HCT116 (cell line): Measurements from ENCODE around the gene SMYD3. TPM values are rescaled to one million over a fixed set of nuclear protein-coding genes. Genes with fewer than 3 reads are reported as not detected.

Experiments
- ATAC-seq: fragments of 200-7000 bp; cut with Tn5 transposase; 2 replicates; pipeline ENCODE4 v1.9.1; 2020; ENCODE audit warnings: mild to moderate bottlenecking, moderate library complexity
- BruUV-seq: library from RNA; stranded (reverse); fragments of 400-500 nt; replicated peaks from 2 replicates; lab custom pipeline; 2021; lab: Mats Ljungman, UMichigan
- CTCF ChIA-PET: fragments of 300-600 bp; sonication (Branson Sonifier 250); formaldehyde crosslinking; loops from one replicate; lab custom pipeline; 2021; ENCODE audit warnings: antibody characterized with exemption; lab: Charles Lee
- POLR2A ChIA-PET: fragments of 300-600, 350-600 bp; sonication (Branson Sonifier 250); formaldehyde crosslinking; loops from one replicate; lab custom pipeline; 2021; ENCODE audit warnings: antibody characterized with exemption; lab: Charles Lee
- RAD21 ChIA-PET, 2 experiments: fragments of 300-600 bp; sonication (Branson Sonifier 250); formaldehyde crosslinking; loops; one replicate each; lab custom pipeline; 2023; ENCODE audit warnings: low total read pairs in 2 of 2; ENCODE audit not compliant: uncharacterized antibody in 2 of 2, unreplicated experiment in 2 of 2, low non-redundant PET in 1 of 2; lab: Charles Lee
- DNase-seq: peaks from one replicate; pipeline ENCODE4 v3.0.0-alpha.2; 2010; ENCODE audit warnings: low read depth, low spot score
- H2AFZ ChIP-seq: fragments of 200-600 bp; shearing (Covaris generic), sonication (generic); 2 replicates; pipeline ENCODE4 v1.6.1; 2017; ENCODE audit warnings: low read depth, mixed run types, mixed read lengths, antibody characterized with exemption, low read length; ENCODE audit not compliant: poor library complexity, severe bottlenecking
- H3K27ac ChIP-seq: 2 replicates; pipeline ENCODE4 v1.5.1; 2012; ENCODE audit warnings: low read depth, low read length
- H3K27me3 ChIP-seq: fragments of 200-600 bp; sonication (generic); 2 replicates; pipeline ENCODE4 v1.6.1; 2016; ENCODE audit warnings: mixed run types, low read length, mixed read lengths; ENCODE audit not compliant: insufficient read depth
- H3K36me3 ChIP-seq, 2 experiments: fragments of 200-500 bp in 1 of 2; fragments of 200-600 bp in 1 of 2; sonication (Bioruptor generic) in 1 of 2; sonication (generic) in 1 of 2; 2 replicates each; pipeline versions ENCODE4 v1.5.1 to v1.6.1; 2014 to 2016; ENCODE audit warnings: low read length in 2 of 2, inconsistent platforms in 1 of 2, mixed read lengths in 1 of 2, mixed run types in 1 of 2; ENCODE audit not compliant: insufficient read depth in 2 of 2, control insufficient read depth in 1 of 2
- H3K4me1 ChIP-seq, 2 experiments: fragments of 200-600 bp in 1 of 2; sonication (generic) in 1 of 2; 2 replicates each; pipeline versions ENCODE4 v1.5.1 to v1.6.1; 2012 to 2017; ENCODE audit warnings: low read length in 2 of 2, inconsistent platforms in 1 of 2, mild to moderate bottlenecking in 1 of 2, mixed read lengths in 1 of 2, mixed run types in 1 of 2, moderate library complexity in 1 of 2; ENCODE audit not compliant: insufficient read depth in 2 of 2, control insufficient read depth in 1 of 2
- H3K4me2 ChIP-seq: fragments of 200-600 bp; sonication (generic); 2 replicates; pipeline ENCODE4 v1.6.1; 2017; ENCODE audit warnings: mixed run types, low read length, mixed read lengths
- H3K4me3 ChIP-seq, 2 experiments: fragments of 200-600 bp in 1 of 2; sonication (generic) in 1 of 2; replicated peaks in 1 of 2; 2 replicates each; pipeline ENCODE4 v1.5.1; 2011 to 2016; ENCODE audit warnings: low read length in 2 of 2, control low read depth in 1 of 2, low read depth in 1 of 2, mild to moderate bottlenecking in 1 of 2, mixed read lengths in 1 of 2, mixed run types in 1 of 2
- H3K79me2 ChIP-seq: fragments of 200-600 bp; sonication (generic); 2 replicates; pipeline ENCODE4 v1.6.1; 2017; ENCODE audit warnings: mild to moderate bottlenecking, mixed run types, low read length, moderate library complexity, mixed read lengths; ENCODE audit not compliant: insufficient read depth
- H3K9ac ChIP-seq: fragments of 200-600 bp; sonication (generic); 2 replicates; pipeline ENCODE4 v1.6.1; 2016; ENCODE audit warnings: low read length, mixed read lengths
- H3K9me2 ChIP-seq: fragments of 200-600 bp; sonication (generic), shearing (Covaris generic); 2 replicates; pipeline ENCODE4 v1.6.1; 2017; ENCODE audit warnings: mixed run types, mild to moderate bottlenecking, moderate library complexity; ENCODE audit not compliant: insufficient read depth
- H3K9me3 ChIP-seq, 2 experiments: fragments of 200-500 bp in 1 of 2; fragments of 200-600 bp in 1 of 2; sonication (Bioruptor generic) in 1 of 2; sonication (generic) in 1 of 2; 2 replicates each; pipeline ENCODE4 v1.6.1; 2014 to 2017; ENCODE audit warnings: low read length in 2 of 2, mixed read lengths in 2 of 2, inconsistent platforms in 1 of 2, low read depth in 1 of 2, mild to moderate bottlenecking in 1 of 2, mixed run types in 1 of 2, moderate library complexity in 1 of 2; ENCODE audit not compliant: control insufficient read depth in 1 of 2, insufficient read depth in 1 of 2
- H4K20me1 ChIP-seq: fragments of 200-600 bp; sonication (generic), shearing (Covaris generic); 2 replicates; pipeline ENCODE4 v1.6.1; 2017; ENCODE audit warnings: mixed run types, mild to moderate bottlenecking, moderate library complexity; ENCODE audit not compliant: insufficient read depth
- CEBPB ChIP-seq: IDR thresholded peaks from 2 replicates; pipeline ENCODE4 v1.6.1; 2012; ENCODE audit warnings: low read depth
- ELF1 ChIP-seq: IDR thresholded peaks from 2 replicates; pipeline ENCODE4 v1.6.1; 2012; ENCODE audit warnings: low read depth, borderline replicate concordance
- EZH2 ChIP-seq: fragments of 200-600 bp; sonication (generic); IDR thresholded peaks from 2 replicates; pipeline ENCODE4 v1.6.1; 2017; ENCODE audit warnings: antibody characterized with exemption, mixed run types
- JUND ChIP-seq: IDR thresholded peaks from 2 replicates; pipeline ENCODE4 v1.6.1; 2012
- SP1 ChIP-seq: IDR thresholded peaks from 2 replicates; pipeline ENCODE4 v1.6.1; 2012; ENCODE audit warnings: low read depth
- SRF ChIP-seq: IDR thresholded peaks from 2 replicates; pipeline ENCODE4 v1.6.1; 2012; ENCODE audit warnings: low read depth
- TCF7L2 ChIP-seq: IDR thresholded peaks from 2 replicates; pipeline ENCODE4 v1.7.0; 2011; ENCODE audit warnings: borderline replicate concordance, inconsistent platforms; ENCODE audit not compliant: insufficient read depth, insufficient read length; ENCODE audit errors: extremely low read depth
- ZFX ChIP-seq: fragments of 450-650 bp; IDR thresholded peaks from 2 replicates; pipeline ENCODE4 v1.6.1; 2017
- ZNF274 ChIP-seq: fragments of 200-500 bp; sonication (Bioruptor generic); IDR thresholded peaks from 2 replicates; pipeline ENCODE4 v1.6.1; 2014; ENCODE audit warnings: mild to moderate bottlenecking, low read depth, low read length, inconsistent platforms
- intact Hi-C: fragments of 100-400 bp; cut with micrococcal nuclease; formaldehyde crosslinking; loops from 2 replicates; pipeline ENCODE4 v1.10.0; 2022
- total RNA-seq: library from RNA; stranded (reverse); gene quantifications from one replicate; pipeline ENCODE4 v1.2.1, GENCODE V29; 2021; ENCODE audit not compliant: unreplicated experiment
- TF ChIP-seq, protein P1 (sequence below): IDR thresholded peaks from 2 replicates; pipeline ENCODE4 v1.6.1; 2011; ENCODE audit warnings: mild to moderate bottlenecking, low read length, moderate library complexity; ENCODE audit not compliant: insufficient replicate concordance; ENCODE audit errors: extremely low read depth
- TF ChIP-seq, protein P2 (sequence below): IDR thresholded peaks from 2 replicates; pipeline ENCODE4 v1.6.1; 2012
- TF ChIP-seq, protein P3 (sequence below): IDR thresholded peaks from 2 replicates; pipeline ENCODE4 v1.6.1; 2012; ENCODE audit warnings: low read depth

Gene SMYD3
- total RNA-seq, 1 experiment from 2014 or later = 33.6 TPM

DNA sequence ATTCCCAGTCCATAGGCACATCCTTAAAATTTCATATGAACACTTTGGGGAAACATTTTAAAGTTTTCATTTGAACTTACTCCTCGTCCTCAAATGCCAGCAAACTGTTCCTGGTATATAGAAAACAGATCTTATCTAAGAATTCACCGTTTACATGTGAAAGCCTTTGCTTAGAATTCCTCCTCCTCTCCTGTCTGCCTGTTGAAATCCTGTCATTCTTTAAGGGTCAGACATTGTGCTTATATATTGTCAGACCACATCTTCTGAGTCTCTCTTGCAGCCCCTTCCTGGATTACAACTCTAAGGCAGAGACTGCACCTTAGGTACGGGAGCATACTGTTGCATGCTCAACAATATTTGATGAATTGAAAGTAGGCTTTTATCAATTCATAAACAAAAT is 239.7 kb downstream of the SMYD3 start:
- H3K27ac ChIP-seq = no peak overlapping the region
- no peaks in the 10 kb centered on the region for H3K27me3 ChIP-seq
- ChIA-PET CTCF (no interaction called here), RAD21 (no interaction called here), POLR2A (no interaction called here)
- no peaks in the 10 kb centered on the region for H3K79me2 ChIP-seq
- intact Hi-C loops = no loop called here
- H2AFZ ChIP-seq = no peak overlapping the region
- no peaks in the 10 kb centered on the region for H3K4me1 ChIP-seq
- TF ChIP-seq ELF1 (no peak), SRF (no peak), CEBPB (no peak), EZH2 (no peak), SP1 (no peak), ZNF274 (no peak), TCF7L2 (no peak), ZFX (no peak), JUND (no peak)
- TF ChIP-seq, protein P1, sequence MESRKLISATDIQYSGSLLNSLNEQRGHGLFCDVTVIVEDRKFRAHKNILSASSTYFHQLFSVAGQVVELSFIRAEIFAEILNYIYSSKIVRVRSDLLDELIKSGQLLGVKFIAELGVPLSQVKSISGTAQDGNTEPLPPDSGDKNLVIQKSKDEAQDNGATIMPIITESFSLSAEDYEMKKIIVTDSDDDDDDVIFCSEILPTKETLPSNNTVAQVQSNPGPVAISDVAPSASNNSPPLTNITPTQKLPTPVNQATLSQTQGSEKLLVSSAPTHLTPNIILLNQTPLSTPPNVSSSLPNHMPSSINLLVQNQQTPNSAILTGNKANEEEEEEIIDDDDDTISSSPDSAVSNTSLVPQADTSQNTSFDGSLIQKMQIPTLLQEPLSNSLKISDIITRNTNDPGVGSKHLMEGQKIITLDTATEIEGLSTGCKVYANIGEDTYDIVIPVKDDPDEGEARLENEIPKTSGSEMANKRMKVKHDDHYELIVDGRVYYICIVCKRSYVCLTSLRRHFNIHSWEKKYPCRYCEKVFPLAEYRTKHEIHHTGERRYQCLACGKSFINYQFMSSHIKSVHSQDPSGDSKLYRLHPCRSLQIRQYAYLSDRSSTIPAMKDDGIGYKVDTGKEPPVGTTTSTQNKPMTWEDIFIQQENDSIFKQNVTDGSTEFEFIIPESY = no peak
- TF ChIP-seq, protein P2, sequence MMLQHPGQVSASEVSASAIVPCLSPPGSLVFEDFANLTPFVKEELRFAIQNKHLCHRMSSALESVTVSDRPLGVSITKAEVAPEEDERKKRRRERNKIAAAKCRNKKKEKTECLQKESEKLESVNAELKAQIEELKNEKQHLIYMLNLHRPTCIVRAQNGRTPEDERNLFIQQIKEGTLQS = no peak
- TF ChIP-seq, protein P3, sequence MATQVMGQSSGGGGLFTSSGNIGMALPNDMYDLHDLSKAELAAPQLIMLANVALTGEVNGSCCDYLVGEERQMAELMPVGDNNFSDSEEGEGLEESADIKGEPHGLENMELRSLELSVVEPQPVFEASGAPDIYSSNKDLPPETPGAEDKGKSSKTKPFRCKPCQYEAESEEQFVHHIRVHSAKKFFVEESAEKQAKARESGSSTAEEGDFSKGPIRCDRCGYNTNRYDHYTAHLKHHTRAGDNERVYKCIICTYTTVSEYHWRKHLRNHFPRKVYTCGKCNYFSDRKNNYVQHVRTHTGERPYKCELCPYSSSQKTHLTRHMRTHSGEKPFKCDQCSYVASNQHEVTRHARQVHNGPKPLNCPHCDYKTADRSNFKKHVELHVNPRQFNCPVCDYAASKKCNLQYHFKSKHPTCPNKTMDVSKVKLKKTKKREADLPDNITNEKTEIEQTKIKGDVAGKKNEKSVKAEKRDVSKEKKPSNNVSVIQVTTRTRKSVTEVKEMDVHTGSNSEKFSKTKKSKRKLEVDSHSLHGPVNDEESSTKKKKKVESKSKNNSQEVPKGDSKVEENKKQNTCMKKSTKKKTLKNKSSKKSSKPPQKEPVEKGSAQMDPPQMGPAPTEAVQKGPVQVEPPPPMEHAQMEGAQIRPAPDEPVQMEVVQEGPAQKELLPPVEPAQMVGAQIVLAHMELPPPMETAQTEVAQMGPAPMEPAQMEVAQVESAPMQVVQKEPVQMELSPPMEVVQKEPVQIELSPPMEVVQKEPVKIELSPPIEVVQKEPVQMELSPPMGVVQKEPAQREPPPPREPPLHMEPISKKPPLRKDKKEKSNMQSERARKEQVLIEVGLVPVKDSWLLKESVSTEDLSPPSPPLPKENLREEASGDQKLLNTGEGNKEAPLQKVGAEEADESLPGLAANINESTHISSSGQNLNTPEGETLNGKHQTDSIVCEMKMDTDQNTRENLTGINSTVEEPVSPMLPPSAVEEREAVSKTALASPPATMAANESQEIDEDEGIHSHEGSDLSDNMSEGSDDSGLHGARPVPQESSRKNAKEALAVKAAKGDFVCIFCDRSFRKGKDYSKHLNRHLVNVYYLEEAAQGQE = no peak
- TF ChIP-seq, all 23 proteins: peak for 0
- H3K9me2 ChIP-seq = no peaks in the 10 kb centered on the region
- no peaks in the 10 kb centered on the region for H3K36me3 ChIP-seq
- DNase-seq (no peak), ATAC-seq (no peak)
- BruUV-seq = no TSS peak
- no peak overlapping the region for H3K9ac ChIP-seq
- no peak overlapping the region for H3K4me3 ChIP-seq
- no peak overlapping the region for H3K4me2 ChIP-seq
- H3K9me3 ChIP-seq = no peaks in the 10 kb centered on the region
- H4K20me1 ChIP-seq = no peaks in the 10 kb centered on the region
